ENCODE measurements around the gene MAN1B1. TPM values are rescaled to one million over a fixed set of nuclear protein-coding genes. Genes with fewer than 3 reads are reported as not detected.

Gene MAN1B1
- total and polyA plus RNA-seq, 3 experiments from 2014 or later = 31.9 to 39.3 (median 32.7) TPM

DNA sequence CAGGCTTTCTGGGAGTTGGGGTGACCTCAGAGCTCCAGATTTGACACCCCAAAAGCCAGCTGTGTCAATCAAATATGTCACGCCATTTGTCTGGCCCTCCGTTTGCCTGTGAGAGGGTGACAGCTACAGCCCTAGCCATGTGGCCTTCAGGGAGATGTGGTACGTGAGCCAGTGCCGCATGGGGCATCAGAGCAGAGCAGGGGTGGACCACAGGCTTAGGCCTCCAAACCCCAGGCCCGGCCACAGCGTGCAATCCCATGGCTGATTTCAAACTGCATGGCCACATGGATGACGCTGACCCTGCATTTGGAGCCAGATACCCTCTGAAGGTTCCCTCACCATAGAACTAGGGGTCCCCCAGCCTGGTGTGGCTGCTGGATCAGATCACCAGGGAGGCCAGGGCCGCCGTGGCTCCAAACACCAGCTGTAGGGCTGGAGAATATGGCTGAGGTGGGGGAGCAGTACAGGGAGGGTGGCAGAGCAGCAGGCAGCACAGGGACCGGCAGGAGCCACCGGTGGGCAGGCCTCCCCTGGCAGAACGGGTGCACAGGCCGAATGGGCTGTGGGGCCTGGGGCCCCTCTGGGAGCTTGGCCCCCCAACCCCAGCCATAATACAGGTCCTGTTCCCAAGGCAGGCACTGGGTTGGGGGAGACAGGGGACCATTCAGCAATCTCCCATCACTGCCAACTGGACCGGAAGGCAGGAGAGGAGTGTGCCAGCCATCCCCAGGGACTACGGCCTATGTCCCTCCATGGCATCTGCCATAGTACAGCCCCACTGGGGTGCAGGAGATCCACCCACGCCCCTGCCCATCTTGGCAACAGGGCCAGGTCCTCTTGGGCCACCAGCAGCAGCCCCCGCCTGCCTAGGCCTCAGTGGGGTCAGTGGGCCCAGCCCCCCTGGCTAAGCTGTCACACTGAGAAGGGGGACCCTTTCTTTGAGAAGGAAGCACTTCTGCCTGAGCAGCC, 18.0 kb upstream of the MAN1B1 start:
- no peak overlapping the region for H3K27ac ChIP-seq (ENCODE audit: low read depth, low read length)
- H3K9me3 ChIP-seq (ENCODE audit: low read length) = no peaks in the 10 kb centered on the region
- no peaks in the 10 kb centered on the region for H3K36me3 ChIP-seq (ENCODE audit: insufficient read depth, low read length)
- POLR2A ChIA-PET = interaction anchor here (1.0 to 3.1 kb wide), 2 partner anchors 17 to 18 kb away, joined by 3 to 29 read pairs; partner anchors contain the start of gene MAN1B1
- no peak overlapping the region for H3K27ac Mint-ChIP-seq
- CTCF ChIA-PET = interaction anchor here (0.7 to 8.6 kb wide), 19 partner anchors 8 to 291 kb away, joined by 3 to 87 read pairs (median 9); partner anchors contain the start of genes ABCA2, CLIC3, FUT7 and MAN1B1
- H3K27me3 ChIP-seq (ENCODE audit: insufficient read depth, low read length, poor library complexity, severe bottlenecking) = no peaks in the 10 kb centered on the region
- H3K9me3 Mint-ChIP-seq = no peaks in the 10 kb centered on the region
- no peak for DNase-seq
- H3K4me3 Mint-ChIP-seq = peak overlapping the region in 3 of 7 donors; percentile 23 to 53 (median 39)
- H3K36me3 Mint-ChIP-seq = no peaks in the 10 kb centered on the region
- no peak overlapping the region for H3K4me3 ChIP-seq (ENCODE audit: low read length)
- peaks cover 6 to 22% (median 14%) of the 10 kb centered on the region in 3 donors for H3K4me1 Mint-ChIP-seq
- H3K27me3 Mint-ChIP-seq = peaks cover 3 to 4% of the 10 kb centered on the region in 2 donors
- peaks cover 14% of the 10 kb centered on the region for H3K4me1 ChIP-seq (ENCODE audit: insufficient read depth, low read length)

DNA sequence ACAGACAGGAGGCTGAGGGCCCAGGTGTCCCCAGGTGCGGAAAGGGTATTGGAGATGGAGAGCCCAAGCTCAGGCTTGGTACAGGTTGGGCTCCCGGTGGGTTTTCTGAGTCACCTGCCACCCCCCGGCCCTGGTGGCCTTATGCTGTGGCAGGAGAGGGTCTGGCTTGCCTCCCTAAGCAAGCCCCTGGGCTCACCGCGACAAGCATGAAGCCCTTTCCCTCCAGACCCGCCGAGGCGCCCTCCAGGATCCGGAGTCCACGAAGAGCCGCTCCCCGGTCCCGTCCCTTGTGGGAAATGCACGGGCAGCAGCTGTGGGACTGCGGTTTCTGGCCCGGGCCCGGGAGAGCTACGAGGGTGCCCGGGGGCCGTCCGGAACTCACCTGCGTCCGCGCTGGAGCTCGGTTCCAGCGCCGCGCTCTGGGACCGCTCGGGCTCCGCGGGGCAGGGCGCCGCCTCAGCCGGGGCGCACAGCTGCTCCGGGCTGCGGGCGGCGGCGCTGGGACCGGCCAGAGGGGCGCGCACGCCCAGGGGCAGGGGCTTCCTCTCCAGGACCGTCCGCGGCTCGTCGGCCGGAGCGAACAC, 17.2 kb upstream of the MAN1B1 start:
- Mint-ChIP-seq H3K27me3 (peaks cover 3 to 4% of the 10 kb centered on the region in 2 donors), H3K9me3 (no peaks in the 10 kb centered on the region), H3K36me3 (no peaks in the 10 kb centered on the region), H3K4me3 (peak overlapping the region in 3 of 7 donors; percentile 23 to 53 (median 39)), H3K27ac (no peak overlapping the region), H3K4me1 (peaks cover 6 to 19% (median 12%) of the 10 kb centered on the region in 3 donors)
- DNase-seq = no peak
- CTCF ChIA-PET = interaction anchor here (1.1 to 8.6 kb wide), 11 partner anchors 9 to 281 kb away, joined by 3 to 87 read pairs (median 10); partner anchors contain the start of genes MAN1B1 and NPDC1
- Histone ChIP-seq H3K36me3 (ENCODE audit: insufficient read depth, low read length) (no peaks in the 10 kb centered on the region), H3K9me3 (ENCODE audit: low read length) (no peaks in the 10 kb centered on the region), H3K27ac (ENCODE audit: low read depth, low read length) (no peak overlapping the region), H3K4me3 (ENCODE audit: low read length) (no peak overlapping the region), H3K4me1 (ENCODE audit: insufficient read depth, low read length) (peaks cover 14% of the 10 kb centered on the region), H3K27me3 (ENCODE audit: insufficient read depth, low read length, poor library complexity, severe bottlenecking) (no peaks in the 10 kb centered on the region)
- POLR2A ChIA-PET = interaction anchor here (0.6 to 3.1 kb wide), 8 partner anchors 16 to 262 kb away, joined by 3 to 29 read pairs (median 4); partner anchors contain the start of genes MAN1B1, RABL6 and TUBB4B

GRCh38 chr9:137070201-137070905, 16.4 kb upstream of the MAN1B1 start, which contains the start of gene SAPCD2:
SAPCD2 (minus strand) TSS chr9:137070557; CDS start chr9:137070460, 97 bp downstream.
- Histone ChIP-seq H3K27me3 (ENCODE audit: insufficient read depth, low read length, poor library complexity, severe bottlenecking) (no peaks in the 10 kb centered on the region), H3K36me3 (ENCODE audit: insufficient read depth, low read length) (no peaks in the 10 kb centered on the region), H3K27ac (ENCODE audit: low read depth, low read length) (peak within 1 kb of the TSS; percentile 65), H3K4me3 (ENCODE audit: low read length) (peak within 1 kb of the TSS; percentile 39), H3K4me1 (ENCODE audit: insufficient read depth, low read length) (peaks cover 14% of the 10 kb centered on the region), H3K9me3 (ENCODE audit: low read length) (no peaks in the 10 kb centered on the region)
- H3K36me3 Mint-ChIP-seq = no peaks in the 10 kb centered on the region
- peaks cover 3 to 4% of the 10 kb centered on the region in 2 donors for H3K27me3 Mint-ChIP-seq
- ChIA-PET CTCF (interaction anchor here (0.7 to 8.6 kb wide), 13 partner anchors 9 to 282 kb away, joined by 3 to 87 read pairs (median 6); partner anchors contain the start of genes MAN1B1 and NPDC1), POLR2A (interaction anchor here (0.6 to 3.1 kb wide), 10 partner anchors 16 to 263 kb away, joined by 3 to 29 read pairs (median 4); partner anchors contain the start of genes MAN1B1, RABL6 and TUBB4B)
- peaks cover 6 to 19% (median 12%) of the 10 kb centered on the region in 3 donors for H3K4me1 Mint-ChIP-seq
- peak within 1 kb of the TSS in 6 of 8 donors; percentile 43 to 89 (median 75) for H3K27ac Mint-ChIP-seq
- no peaks in the 10 kb centered on the region for H3K9me3 Mint-ChIP-seq
- peak within 1 kb of the TSS; percentile 66 to 88 (median 77) for H3K4me3 Mint-ChIP-seq
- peak; percentile 80 to 91 (median 85) for DNase-seq

DNA sequence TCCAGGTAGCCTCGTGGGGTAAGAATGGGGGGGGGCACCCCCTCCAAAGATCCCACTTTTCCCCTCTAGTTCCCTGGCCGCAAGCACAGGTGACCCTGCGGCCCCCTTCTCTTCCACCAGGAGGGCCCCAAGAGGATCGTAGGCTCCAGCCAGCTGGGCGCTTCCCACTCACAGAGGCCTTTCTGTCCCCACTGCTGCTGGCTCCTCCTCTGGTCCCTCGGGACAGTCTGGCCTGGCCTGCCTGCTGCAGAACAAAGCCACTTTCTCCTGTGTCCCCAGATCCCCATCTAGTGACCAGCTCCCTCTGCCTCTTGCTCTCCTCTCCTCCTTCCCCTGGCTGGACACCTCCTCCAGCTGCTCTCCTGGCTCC, 15.9 kb upstream of the MAN1B1 start:
- Histone ChIP-seq H3K9me3 (ENCODE audit: low read length) (no peaks in the 10 kb centered on the region), H3K4me3 (ENCODE audit: low read length) (peak overlapping the region; percentile 39), H3K27ac (ENCODE audit: low read depth, low read length) (peak overlapping the region; percentile 65), H3K4me1 (ENCODE audit: insufficient read depth, low read length) (peaks cover 14% of the 10 kb centered on the region), H3K36me3 (ENCODE audit: insufficient read depth, low read length) (no peaks in the 10 kb centered on the region), H3K27me3 (ENCODE audit: insufficient read depth, low read length, poor library complexity, severe bottlenecking) (no peaks in the 10 kb centered on the region)
- ChIA-PET CTCF (interaction anchor here (0.7 to 8.6 kb wide), 10 partner anchors 8 to 57 kb away, joined by 3 to 87 read pairs (median 8); partner anchors contain the start of genes MAN1B1 and NPDC1), POLR2A (interaction anchor here (0.6 to 3.1 kb wide), 5 partner anchors 15 to 221 kb away, joined by 3 to 29 read pairs (median 4); partner anchors contain the start of genes MAN1B1 and TUBB4B)
- no peak for DNase-seq
- peak overlapping the region; percentile 66 to 88 (median 77) for H3K4me3 Mint-ChIP-seq
- H3K4me1 Mint-ChIP-seq = peaks cover 6 to 19% (median 12%) of the 10 kb centered on the region in 3 donors
- H3K9me3 Mint-ChIP-seq = no peaks in the 10 kb centered on the region
- H3K27me3 Mint-ChIP-seq = peaks cover 3 to 4% of the 10 kb centered on the region in 2 donors
- no peaks in the 10 kb centered on the region for H3K36me3 Mint-ChIP-seq
- peak overlapping the region in 6 of 8 donors; percentile 43 to 89 (median 75) for H3K27ac Mint-ChIP-seq

DNA sequence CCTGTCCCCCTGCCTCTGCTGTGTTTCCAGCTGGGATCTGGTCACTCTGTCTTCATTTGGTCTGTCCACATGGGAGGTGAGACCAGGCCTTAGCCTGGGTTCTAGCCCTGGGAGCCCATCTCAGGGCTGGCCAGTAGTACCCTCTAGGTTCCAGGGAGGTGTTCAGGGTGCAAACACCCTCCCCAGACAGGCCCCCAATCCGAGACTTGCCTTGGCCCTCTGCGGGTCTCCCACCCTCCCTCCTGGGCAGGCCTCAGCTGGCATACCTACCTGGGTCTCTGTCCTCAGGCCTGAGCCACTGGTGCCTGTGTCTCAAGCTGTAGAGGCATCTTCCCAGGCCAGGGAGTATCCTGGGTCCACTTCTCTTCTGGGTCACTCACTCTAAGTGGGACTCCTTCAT, 15.5 kb upstream of the MAN1B1 start:
- H3K27me3 Mint-ChIP-seq = peaks cover 3 to 4% of the 10 kb centered on the region in 2 donors
- H3K36me3 ChIP-seq (ENCODE audit: insufficient read depth, low read length) = no peaks in the 10 kb centered on the region
- no peaks in the 10 kb centered on the region for H3K36me3 Mint-ChIP-seq
- no peaks in the 10 kb centered on the region for H3K27me3 ChIP-seq (ENCODE audit: insufficient read depth, low read length, poor library complexity, severe bottlenecking)
- H3K27ac Mint-ChIP-seq = peak overlapping the region in 4 of 8 donors; percentile 28 to 89 (median 75)
- peak overlapping the region; percentile 66 to 88 (median 76) for H3K4me3 Mint-ChIP-seq
- POLR2A ChIA-PET = interaction anchor here (1.1 to 3.1 kb wide), 3 partner anchors 15 to 170 kb away, joined by 3 to 29 read pairs (median 4); partner anchors contain the start of genes MAN1B1 and TUBB4B
- no peak for DNase-seq
- H3K4me1 Mint-ChIP-seq = peaks cover 6 to 19% (median 12%) of the 10 kb centered on the region in 3 donors
- CTCF ChIA-PET = interaction anchor here (1.0 to 2.8 kb wide), 8 partner anchors 13 to 156 kb away, joined by 3 to 15 read pairs (median 6); partner anchors contain the start of genes MAN1B1 and RNF224
- no peaks in the 10 kb centered on the region for H3K9me3 Mint-ChIP-seq
- peaks cover 14% of the 10 kb centered on the region for H3K4me1 ChIP-seq (ENCODE audit: insufficient read depth, low read length)
- peak overlapping the region; percentile 65 for H3K27ac ChIP-seq (ENCODE audit: low read depth, low read length)
- H3K9me3 ChIP-seq (ENCODE audit: low read length) = no peaks in the 10 kb centered on the region
- peak overlapping the region; percentile 39 for H3K4me3 ChIP-seq (ENCODE audit: low read length)

- H3K27me3 Mint-ChIP-seq = no peaks in the 10 kb centered on the region
- Histone ChIP-seq H3K4me3 (ENCODE audit: low read length) (no peak overlapping the region), H3K27me3 (ENCODE audit: insufficient read depth, low read length, poor library complexity, severe bottlenecking) (no peaks in the 10 kb centered on the region), H3K36me3 (ENCODE audit: insufficient read depth, low read length) (no peaks in the 10 kb centered on the region), H3K27ac (ENCODE audit: low read depth, low read length) (no peak overlapping the region), H3K9me3 (ENCODE audit: low read length) (no peaks in the 10 kb centered on the region), H3K4me1 (ENCODE audit: insufficient read depth, low read length) (peaks cover 21% of the 10 kb centered on the region)
- H3K27ac Mint-ChIP-seq = peak overlapping the region in 2 of 8 donors; percentile 26 to 81
- DNase-seq = no peak
- POLR2A ChIA-PET = no interaction called here
- peak overlapping the region in 1 of 7 donors; percentile 8 for H3K4me3 Mint-ChIP-seq
- CTCF ChIA-PET = interaction anchor here (2.8 kb wide), 1 partner anchor 12 kb away, joined by 9 read pairs; the partner anchor contains the start of gene MAN1B1
- no peaks in the 10 kb centered on the region for H3K9me3 Mint-ChIP-seq
- H3K4me1 Mint-ChIP-seq = peaks cover 0 to 13% (median 7%) of the 10 kb centered on the region in 3 donors
- H3K36me3 Mint-ChIP-seq = no peaks in the 10 kb centered on the region
Observed at GRCh38 chr9:137073992-137074399, 12.8 kb upstream of the MAN1B1 start.

Measured in CD8-positive, alpha-beta memory T cell (primary cell).